HepG2 (cell line): Measurements from ENCODE around the gene LSM14B. TPM values are rescaled to one million over a fixed set of nuclear protein-coding genes. Genes with fewer than 3 reads are reported as not detected.
A peak's percentile ranks its signal among the peaks of the same experiment; 100 is the strongest.

Experiments used
- ATAD3A ChIP-seq: sonication (generic); formaldehyde crosslinking; IDR thresholded peaks from 2 replicates; pipeline ENCODE4 v1.4.0; 2020; ENCODE audit warnings: missing genetic modification reagents
- CCDC6 ChIP-seq: sonication (generic); formaldehyde crosslinking; IDR thresholded peaks from 2 replicates; pipeline ENCODE4 v1.8.1; 2022; ENCODE audit warnings: mild to moderate bottlenecking, missing genetic modification reagents, moderate library complexity
- FOXJ3 ChIP-seq: sonication (generic); formaldehyde crosslinking; IDR thresholded peaks from 2 replicates; pipeline ENCODE4 v1.4.0; 2020; ENCODE audit warnings: missing genetic modification reagents, mild to moderate bottlenecking, borderline replicate concordance
- KAT2B ChIP-seq: fragments of 150-350 bp; IDR thresholded peaks from 2 replicates; pipeline ENCODE4 v1.6.1; 2014; ENCODE audit warnings: low read depth, low read length, borderline replicate concordance
- PATZ1 ChIP-seq: sonication (generic); formaldehyde crosslinking; IDR thresholded peaks from 2 replicates; pipeline ENCODE4 v1.4.0; 2020; ENCODE audit warnings: missing genetic modification reagents
- POLR2A ChIP-seq, 2 experiments: IDR thresholded peaks; 2 replicates each; pipeline ENCODE4 v1.6.1; 2011; ENCODE audit warnings: low read depth in 2 of 2, low read length in 2 of 2, mild to moderate bottlenecking in 1 of 2, moderate library complexity in 1 of 2; ENCODE audit not compliant: insufficient read depth in 1 of 2
- PRDM4 ChIP-seq: sonication (generic); formaldehyde crosslinking; IDR thresholded peaks from 2 replicates; pipeline ENCODE4 v1.9.0; 2021; ENCODE audit warnings: missing genetic modification reagents, borderline replicate concordance
- TBX2 ChIP-seq: sonication (generic); formaldehyde crosslinking; IDR thresholded peaks from 2 replicates; pipeline ENCODE4 v1.5.0; 2020; ENCODE audit warnings: missing genetic modification reagents, mild to moderate bottlenecking, borderline replicate concordance
- TEAD2 ChIP-seq: sonication (generic); formaldehyde crosslinking; IDR thresholded peaks from 2 replicates; pipeline ENCODE4 v1.9.0; 2021; ENCODE audit warnings: missing genetic modification reagents
- TOPORS ChIP-seq: sonication (generic); formaldehyde crosslinking; IDR thresholded peaks from 2 replicates; pipeline ENCODE4 v1.8.0; 2023; ENCODE audit warnings: mild to moderate bottlenecking, missing genetic modification reagents
- ZC3H4 ChIP-seq: sonication (generic); formaldehyde crosslinking; IDR thresholded peaks from 2 replicates; pipeline ENCODE4 v1.4.0; 2020; ENCODE audit warnings: missing genetic modification reagents, borderline replicate concordance
- ZHX1 ChIP-seq: sonication (generic); formaldehyde crosslinking; IDR thresholded peaks from 2 replicates; pipeline ENCODE4 v1.8.1; 2022; ENCODE audit warnings: low read depth, mild to moderate bottlenecking, missing genetic modification reagents
- ZMYM2 ChIP-seq: sonication (generic); formaldehyde crosslinking; IDR thresholded peaks from 2 replicates; pipeline ENCODE4 v1.8.0; 2022; ENCODE audit warnings: mild to moderate bottlenecking, missing genetic modification reagents
- ZNF138 ChIP-seq: sonication (generic); formaldehyde crosslinking; IDR thresholded peaks from 2 replicates; pipeline ENCODE4 v1.5.0; 2020; ENCODE audit warnings: mild to moderate bottlenecking, low read depth, missing genetic modification reagents
- ZNF232 ChIP-seq: sonication (generic); formaldehyde crosslinking; IDR thresholded peaks from 2 replicates; pipeline ENCODE4 v1.4.0; 2020; ENCODE audit warnings: missing genetic modification reagents, borderline replicate concordance
- ZNF24 ChIP-seq: fragments of 450-650 bp; IDR thresholded peaks from 2 replicates; pipeline ENCODE4 v1.6.1; 2017; ENCODE audit warnings: antibody characterized with exemption, mild to moderate bottlenecking
- ZNF253 ChIP-seq: sonication (generic); formaldehyde crosslinking; IDR thresholded peaks from 2 replicates; pipeline ENCODE4 v1.8.0; 2022; ENCODE audit warnings: mild to moderate bottlenecking, missing genetic modification reagents, borderline replicate concordance
- ZNF335 ChIP-seq: sonication (generic); formaldehyde crosslinking; IDR thresholded peaks from 2 replicates; pipeline ENCODE4 v1.4.0; 2020; ENCODE audit warnings: missing genetic modification reagents
- ZNF547 ChIP-seq: sonication (generic); formaldehyde crosslinking; IDR thresholded peaks from 2 replicates; pipeline ENCODE4 v1.5.1; 2020; ENCODE audit warnings: mild to moderate bottlenecking, missing genetic modification reagents
- ZNF614 ChIP-seq: IDR thresholded peaks from 2 replicates; pipeline ENCODE4 v1.6.1; 2018; ENCODE audit warnings: missing biosample characterization, missing genetic modification reagents, inconsistent platforms, borderline replicate concordance
- ZNF713 ChIP-seq: sonication (generic); formaldehyde crosslinking; IDR thresholded peaks from 2 replicates; pipeline ENCODE4 v1.4.0; 2020; ENCODE audit warnings: mild to moderate bottlenecking, missing genetic modification reagents
- ZNF788 ChIP-seq: sonication (generic); formaldehyde crosslinking; IDR thresholded peaks from 2 replicates; pipeline ENCODE4 v1.5.0; 2020; ENCODE audit warnings: mild to moderate bottlenecking, missing genetic modification reagents, borderline replicate concordance
- polyA plus RNA-seq, 8 experiments: library from polyadenylated mRNA; depleted of rRNA in 3 of 8; stranded (reverse) in 7 of 8; unstranded in 1 of 8; fragments of >200 nt; fragmentation: Illumina TruSeq in 4 of 8; extraction: Trizol in 4 of 8; gene quantifications; 2 replicates each; pipeline versions ENCODE4 v1.2.1 to v1.2.3, GENCODE V29; 2011 to 2016; ENCODE audit warnings: low read depth in 4 of 8, missing spikeins in 1 of 8, mixed read lengths in 1 of 8; ENCODE audit not compliant: insufficient read depth in 1 of 8
- total RNA-seq, 5 experiments: library from RNA; depleted of rRNA; stranded (reverse); fragments of >200 nt; fragmentation: Illumina TruSeq; extraction: Trizol; gene quantifications; 2 replicates each; pipeline ENCODE4 v1.2.3, GENCODE V29; 2016; ENCODE audit warnings: low read depth in 1 of 5

LSM14B gene
- total and polyA plus RNA-seq, 2 of the 13 experiments (the other 11 are each of a cell fraction or from before 2014, with no cell fraction given), result 43.3 to 79.2 TPM

GRCh38 chr20:62123450-62124118 is 1.3 kb downstream of the LSM14B start (continued):
- TF ChIP-seq ZNF24 (no peak), ZC3H4 (CRISPR knock-in tag) (no peak), TOPORS (CRISPR knock-in tag) (no peak), POLR2A (IDR thresholded peaks at IDR 0.05; ENCODE audit: insufficient read depth in 1 of 2, low read depth in 2 of 2, low read length in 2 of 2) (0 out of 4 replicates have a peak, but pooled peaks have one; percentile 18 to 29), ZNF713 (CRISPR knock-in tag) (no peak), TBX2 (CRISPR knock-in tag) (0 out of 2 replicates have a peak, but pooled peaks have one; percentile 27), PRDM4 (0 out of 2 replicates have a peak, but pooled peaks have one; percentile 50), TEAD2 (CRISPR knock-in tag) (no peak), ZNF788 (CRISPR knock-in tag) (0 out of 2 replicates have a peak, but pooled peaks have one; percentile 71), ZNF614 (CRISPR knock-in tag) (no peak), FOXJ3 (CRISPR knock-in tag) (no peak), ZMYM2 (CRISPR knock-in tag) (no peak), ATAD3A (CRISPR knock-in tag) (no peak; the same call in 1 of the 2 replicates), ZNF335 (CRISPR knock-in tag) (no peak), ZNF547 (CRISPR knock-in tag) (0 out of 2 replicates have a peak, but pooled peaks have one; percentile 5), KAT2B (no peak), ZNF138 (CRISPR knock-in tag) (0 out of 2 replicates have a peak, but pooled peaks have one; percentile 4), ZNF253 (CRISPR knock-in tag) (peak; percentile 65; the same call in 1 of the 2 replicates), PATZ1 (no peak), ZHX1 (CRISPR knock-in tag) (no peak), ZNF232 (CRISPR knock-in tag) (0 out of 2 replicates have a peak, but pooled peaks have one; percentile 39), CCDC6 (CRISPR knock-in tag) (no peak)
